Skin epidermis (tissue), 12 donors: ENCODE results near the gene CTBS.
"Not testable (repeated sequence)": the region's sequence is repeated elsewhere in the genome, so short reads cannot be mapped to it uniquely, and the experiment has no call there.

Experiments used
- H3K27ac ChIP-seq, 21 experiments: fragments of 200-600 bp; sonication (generic) in 11 of 21; one replicate each; pipeline ENCODE4 v1.5.0; 2020; ENCODE audit warnings: mild to moderate bottlenecking in 3 of 21, inconsistent platforms in 2 of 21, moderate library complexity in 2 of 21
- H3K4me3 ChIP-seq, 7 experiments: fragments of 200-600 bp; sonication (generic) in 2 of 7; one replicate each; pipeline ENCODE4 v1.5.0; 2020; ENCODE audit warnings: inconsistent platforms in 2 of 7, mild to moderate bottlenecking in 2 of 7, moderate library complexity in 1 of 7

CTBS gene

GRCh38 chr1:84509029-84509428 lies 65.2 kb downstream of the CTBS start:
- H3K4me3 ChIP-seq = no peak overlapping the region
- H3K27ac ChIP-seq = no peak overlapping the region

DNA sequence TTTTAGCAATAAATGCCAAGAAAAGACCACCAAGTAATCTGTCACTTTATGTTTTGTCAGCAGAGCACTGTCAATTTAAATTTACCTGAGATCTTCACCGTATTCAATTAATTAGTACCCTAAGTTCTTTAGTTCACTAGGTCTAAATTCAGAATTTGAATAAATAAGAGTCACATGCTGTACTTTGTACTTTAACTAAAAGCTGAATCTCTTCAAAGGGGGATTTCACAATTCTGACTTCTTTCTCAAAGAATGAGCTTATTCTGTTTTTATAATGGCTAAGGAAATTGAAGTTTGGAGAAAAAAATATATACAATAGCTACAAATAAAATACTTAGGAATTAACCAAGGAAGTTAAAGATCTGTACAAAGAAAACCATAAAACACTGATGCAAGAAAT lies 65.7 kb downstream of the CTBS start:
- H3K27ac ChIP-seq = no peak overlapping the region

GRCh38 chr1:84507887-84508286 lies 66.4 kb downstream of the CTBS start:
- H3K27ac ChIP-seq = not testable (repeated sequence)

More for the DNA sequence above, 65.7 kb downstream of the CTBS start:
- H3K4me3 ChIP-seq = no peak overlapping the region

GRCh38 chr1:84506729-84507453 lies 67.3 kb downstream of the CTBS start:
- H3K27ac ChIP-seq = peak overlapping the region in 20 of 21 experiments; percentile 92 to 100 (median 98)

More at GRCh38 chr1:84507887-84508286, 66.4 kb downstream of the CTBS start:
- H3K4me3 ChIP-seq = not testable (repeated sequence)

GRCh38 chr1:84506002-84506728 lies 68.1 kb downstream of the CTBS start, which contains the start of the genes GNG5 and SPATA1:
Gene GNG5 (minus strand): TSS chr1:84506581. CDS start chr1:84506091, 490 bp downstream.
Gene SPATA1 (plus strand): TSS chr1:84506386. CDS start chr1:84516360, 9,974 bp downstream.
- Histone ChIP-seq H3K4me3 (peak within 1 kb of the TSS; percentile 58 to 91 (median 80)), H3K27ac (peak within 1 kb of the TSS; percentile 86 to 100 (median 98))

More at GRCh38 chr1:84506729-84507453, 67.3 kb downstream of the CTBS start:
- peak overlapping the region; percentile 58 to 91 (median 80) for H3K4me3 ChIP-seq

DNA sequence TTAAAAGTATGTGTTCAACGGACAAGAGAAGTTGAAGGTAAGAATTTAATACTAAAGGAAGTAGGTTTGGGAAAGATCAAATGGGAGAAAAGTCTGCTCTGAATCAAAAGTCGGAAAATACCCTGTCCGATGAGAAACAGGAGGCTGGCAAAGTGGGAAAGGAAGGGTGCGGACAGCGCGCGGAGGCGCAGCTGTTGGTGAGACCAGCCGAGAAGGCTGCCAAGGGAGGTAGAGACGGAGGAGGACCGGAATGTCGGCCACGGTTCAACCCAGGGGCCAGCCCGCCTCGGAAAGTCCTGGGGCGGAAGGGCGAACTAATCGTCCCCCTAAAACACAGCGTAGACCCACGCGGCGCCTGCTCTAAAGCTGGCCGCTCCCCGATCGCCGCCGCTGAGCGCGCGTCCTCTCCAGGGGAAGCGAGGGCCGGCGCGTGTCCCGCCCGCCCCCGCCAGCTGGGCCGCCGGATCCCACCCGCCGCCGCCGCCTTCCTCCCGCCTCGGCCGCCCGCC lies 68.7 kb downstream of the CTBS start:
- Histone ChIP-seq H3K4me3 (peak overlapping the region; percentile 58 to 91 (median 80)), H3K27ac (peak overlapping the region; percentile 86 to 100 (median 98))

GRCh38 chr1:84504580-84505492 lies 69.4 kb downstream of the CTBS start:
- peak overlapping the region; percentile 58 to 91 (median 80) for H3K4me3 ChIP-seq
- H3K27ac ChIP-seq = peak overlapping the region; percentile 86 to 100 (median 98)

DNA sequence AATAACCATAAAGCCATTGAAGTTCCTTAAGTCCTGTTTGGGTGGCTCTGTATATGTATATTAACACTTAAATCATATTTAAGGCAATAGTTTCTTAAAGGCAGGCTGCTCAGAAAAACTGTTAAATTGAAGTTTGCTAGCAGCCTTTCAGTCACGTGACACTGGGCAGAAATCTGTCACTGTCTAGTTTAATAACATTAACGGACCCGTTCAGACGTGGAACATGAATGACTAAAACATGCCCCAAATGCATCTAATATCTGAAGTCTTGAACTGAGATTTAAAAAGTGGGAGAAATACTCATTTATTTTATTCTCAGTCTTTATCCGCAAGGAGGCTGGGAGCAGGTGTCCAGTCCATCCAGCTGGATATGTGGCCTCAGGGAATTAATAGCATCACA lies 71.3 kb downstream of the CTBS start:
- H3K4me3 ChIP-seq = no peak overlapping the region
- no peak overlapping the region for H3K27ac ChIP-seq
